ENCODE measurements around the gene CADM3.

Gene CADM3

DNA sequence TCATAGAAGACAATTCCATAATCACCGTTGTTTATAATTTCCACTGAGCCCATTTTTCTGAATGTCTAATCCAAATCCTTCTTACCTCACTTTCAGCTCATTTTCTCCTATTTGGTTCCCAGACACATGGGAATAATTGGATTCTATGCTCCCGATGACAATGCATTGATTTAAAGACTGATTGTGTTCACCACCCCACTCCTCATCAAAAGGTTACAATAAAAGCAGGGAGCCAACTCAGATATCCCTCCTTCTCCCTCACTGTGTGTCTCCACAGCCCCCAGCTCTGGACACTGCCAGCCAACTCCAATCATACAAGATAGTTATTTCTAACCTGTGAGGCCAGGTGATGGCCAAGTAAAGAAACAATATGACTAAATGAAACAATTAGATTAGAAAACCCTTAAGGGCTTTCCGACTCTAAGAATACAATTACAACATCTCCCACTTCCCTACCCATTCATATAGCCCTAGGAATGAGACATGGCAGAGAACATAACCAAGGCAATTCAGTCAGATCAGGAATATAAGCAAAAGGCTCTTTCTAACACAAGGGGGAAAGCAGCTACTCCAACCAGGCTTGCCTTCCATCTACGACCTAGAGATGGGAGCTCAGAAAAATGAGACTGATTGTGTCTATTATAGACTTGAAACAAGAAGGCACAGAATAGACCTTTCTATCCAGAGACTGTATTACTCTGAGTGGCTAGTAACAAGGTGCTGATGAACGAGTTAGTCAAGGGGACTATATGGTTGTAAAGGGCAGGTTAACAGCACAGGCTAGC, 28.5 kb upstream of the CADM3 start:
- TF ChIP-seq, protein P1, sequence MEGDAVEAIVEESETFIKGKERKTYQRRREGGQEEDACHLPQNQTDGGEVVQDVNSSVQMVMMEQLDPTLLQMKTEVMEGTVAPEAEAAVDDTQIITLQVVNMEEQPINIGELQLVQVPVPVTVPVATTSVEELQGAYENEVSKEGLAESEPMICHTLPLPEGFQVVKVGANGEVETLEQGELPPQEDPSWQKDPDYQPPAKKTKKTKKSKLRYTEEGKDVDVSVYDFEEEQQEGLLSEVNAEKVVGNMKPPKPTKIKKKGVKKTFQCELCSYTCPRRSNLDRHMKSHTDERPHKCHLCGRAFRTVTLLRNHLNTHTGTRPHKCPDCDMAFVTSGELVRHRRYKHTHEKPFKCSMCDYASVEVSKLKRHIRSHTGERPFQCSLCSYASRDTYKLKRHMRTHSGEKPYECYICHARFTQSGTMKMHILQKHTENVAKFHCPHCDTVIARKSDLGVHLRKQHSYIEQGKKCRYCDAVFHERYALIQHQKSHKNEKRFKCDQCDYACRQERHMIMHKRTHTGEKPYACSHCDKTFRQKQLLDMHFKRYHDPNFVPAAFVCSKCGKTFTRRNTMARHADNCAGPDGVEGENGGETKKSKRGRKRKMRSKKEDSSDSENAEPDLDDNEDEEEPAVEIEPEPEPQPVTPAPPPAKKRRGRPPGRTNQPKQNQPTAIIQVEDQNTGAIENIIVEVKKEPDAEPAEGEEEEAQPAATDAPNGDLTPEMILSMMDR (IDR thresholded peaks at IDR 0.05; ENCODE audit: extremely low read depth, missing control alignments), result no peak
- DNase-seq (ENCODE audit: low spot score), result no peak

DNA sequence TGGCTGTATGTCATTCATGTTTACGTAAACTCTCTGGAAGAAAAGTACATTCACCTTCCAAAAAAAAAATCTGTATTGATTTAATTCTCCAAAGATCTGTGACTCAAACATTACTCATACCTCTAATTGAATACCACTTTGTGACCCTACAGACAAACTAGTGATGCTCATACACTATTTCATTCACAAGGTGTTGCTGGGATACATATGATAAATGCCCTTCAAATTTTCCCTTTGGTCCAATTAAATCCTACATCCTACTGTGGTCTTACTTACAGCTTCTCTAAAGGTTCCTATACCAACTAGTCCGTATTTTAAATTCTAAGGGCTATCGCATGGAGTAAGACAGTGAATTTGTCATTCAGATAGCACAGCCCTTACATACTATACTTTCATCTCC, 26.8 kb upstream of the CADM3 start:
- DNase-seq (ENCODE audit: low spot score), result no peak
- TF ChIP-seq, protein P1 (IDR thresholded peaks at IDR 0.05; ENCODE audit: extremely low read depth, missing control alignments), result no peak

DNA sequence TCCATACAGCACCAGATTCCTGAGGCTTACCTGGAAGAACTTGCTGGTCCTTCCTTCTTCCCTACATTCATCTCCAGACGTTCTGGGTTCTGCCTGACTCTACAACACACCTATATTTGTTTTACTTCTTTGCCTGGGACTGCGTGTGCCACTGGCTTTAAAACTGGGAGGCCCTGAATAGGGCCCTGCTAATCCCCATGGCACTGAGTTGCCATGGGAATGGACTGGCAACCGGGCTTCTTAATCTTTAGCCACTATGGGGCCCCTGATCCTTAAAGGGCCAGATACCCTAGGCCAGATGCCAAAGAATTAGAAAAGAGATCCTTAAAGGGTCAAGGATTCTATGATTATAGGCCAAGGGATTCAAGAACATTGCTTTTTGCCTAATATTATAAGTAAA, 24.4 kb upstream of the CADM3 start:
- DNase-seq (ENCODE audit: low spot score), result no peak
- TF ChIP-seq, protein P1 (IDR thresholded peaks at IDR 0.05; ENCODE audit: extremely low read depth, missing control alignments), result no peak

DNA sequence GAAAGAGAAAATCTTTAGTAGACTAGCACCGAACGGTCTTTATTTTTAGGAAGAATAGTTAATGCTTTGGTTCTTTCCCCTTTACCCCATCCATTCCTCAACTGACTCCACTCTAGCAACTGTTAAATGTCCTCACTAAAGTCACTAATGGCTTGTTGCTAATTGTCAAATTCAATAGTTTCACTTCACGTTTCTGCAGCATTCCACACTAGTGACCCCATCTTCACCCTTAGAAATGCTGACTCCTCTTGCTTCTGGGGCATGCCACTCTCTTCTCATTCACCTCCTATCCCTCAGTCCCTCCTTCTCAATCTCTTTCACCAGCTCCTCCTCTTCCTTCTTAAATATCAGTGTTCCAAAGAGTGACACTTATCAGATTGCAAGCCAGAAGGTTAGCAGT, 19.4 kb upstream of the CADM3 start:
- TF ChIP-seq, protein P1 (IDR thresholded peaks at IDR 0.05; ENCODE audit: extremely low read depth, missing control alignments), result no peak
- no peak for DNase-seq (ENCODE audit: low spot score)

DNA sequence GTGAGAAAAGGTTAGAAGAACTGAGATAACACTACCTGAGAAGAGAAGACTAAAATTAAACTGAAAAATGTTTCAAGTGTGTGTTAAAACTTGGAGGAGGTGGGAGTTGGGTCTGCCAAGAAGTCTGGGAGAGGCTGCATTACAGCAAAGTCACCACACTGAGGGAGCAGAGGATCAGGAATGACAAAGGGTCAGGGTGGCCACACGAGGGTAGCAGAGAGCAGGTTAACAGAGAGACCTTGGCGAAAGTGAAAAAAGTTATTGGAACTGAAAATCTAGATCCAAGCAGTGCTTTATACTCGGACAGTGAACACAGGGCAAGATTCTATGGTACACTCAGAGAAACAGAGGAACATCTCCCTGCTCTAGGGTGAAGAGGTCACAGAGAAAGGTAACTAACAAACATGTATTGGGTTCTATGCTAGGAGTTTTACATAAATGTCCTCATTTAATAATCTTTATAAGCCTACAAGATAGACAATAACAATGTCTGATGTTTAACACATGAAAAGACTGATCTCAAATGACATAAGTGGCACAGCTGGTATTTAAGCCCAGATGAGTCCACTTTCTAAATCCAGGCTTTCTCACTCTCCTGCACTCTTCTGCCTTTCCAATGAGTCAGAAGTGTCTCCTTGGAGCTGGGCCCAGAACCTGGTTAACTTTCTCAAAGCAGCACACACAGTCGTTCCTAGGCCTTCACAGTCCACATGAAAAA, 10.3 kb upstream of the CADM3 start:
- DNase-seq (ENCODE audit: low spot score), result peak; percentile 78
- TF ChIP-seq, protein P1 (IDR thresholded peaks at IDR 0.05; ENCODE audit: extremely low read depth, missing control alignments), result peak; percentile 95

DNA sequence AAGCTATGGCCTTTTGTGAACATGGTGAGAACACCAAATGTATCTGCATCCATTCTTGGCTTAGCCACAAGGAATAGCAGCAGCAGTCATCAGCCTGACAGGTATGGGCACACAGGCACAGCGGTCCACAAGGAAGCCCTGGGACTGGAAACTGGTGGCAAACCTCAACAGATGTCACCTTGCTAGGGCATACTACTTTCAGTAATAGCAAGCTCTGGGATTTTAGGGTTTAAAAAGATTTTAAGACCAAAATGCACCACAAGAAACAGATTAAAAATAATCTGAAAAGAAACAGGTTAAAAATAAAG, 9.7 kb upstream of the CADM3 start:
- DNase-seq (ENCODE audit: low spot score), result no peak
- TF ChIP-seq, protein P1 (IDR thresholded peaks at IDR 0.05; ENCODE audit: extremely low read depth, missing control alignments), result no peak

DNA sequence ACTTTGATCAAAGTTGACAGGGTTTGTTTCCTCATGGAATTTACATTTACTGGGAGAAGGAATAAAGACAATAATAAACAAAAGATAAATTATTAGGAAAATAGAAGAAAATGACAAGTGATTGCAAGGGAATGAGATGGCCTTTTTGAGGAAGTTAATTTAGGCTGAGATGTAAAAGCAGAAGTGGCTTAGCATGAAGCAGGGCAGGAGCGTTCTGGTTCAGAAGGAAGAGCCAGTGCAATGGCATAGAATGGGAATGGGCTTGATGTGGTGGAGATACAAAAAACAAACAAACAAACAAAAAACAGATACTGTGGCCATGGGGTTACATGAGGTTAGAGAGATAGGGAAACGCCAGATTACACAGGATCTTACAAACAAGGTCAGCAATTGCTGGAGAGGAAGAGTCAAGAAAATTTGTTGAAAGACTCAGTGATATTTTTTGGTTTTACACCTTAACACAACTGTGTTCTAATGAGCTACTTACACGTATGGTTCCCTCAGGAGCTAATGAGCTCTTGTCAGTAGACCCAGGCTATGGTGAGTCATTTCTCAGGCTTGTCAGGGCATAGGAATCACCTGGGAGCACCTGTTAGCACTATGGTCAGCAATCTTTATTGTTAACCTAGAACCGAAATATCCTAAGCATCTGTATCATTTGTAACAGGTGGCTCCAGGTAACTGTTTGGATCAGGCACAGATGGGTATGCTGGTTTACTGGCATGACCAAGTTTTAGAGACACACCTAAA, 8.7 kb upstream of the CADM3 start:
- TF ChIP-seq, protein P1 (IDR thresholded peaks at IDR 0.05; ENCODE audit: extremely low read depth, missing control alignments), result no peak
- DNase-seq (ENCODE audit: low spot score), result no peak
